Kidney epithelial cell (primary cell): ENCODE measurements around the gene KIF6. TPM values are rescaled to one million over a fixed set of nuclear protein-coding genes. Genes with fewer than 3 reads are reported as not detected.

Experiments used
- DNase-seq: peaks from one replicate; pipeline ENCODE4 v3.0.0-alpha.2; 2010; ENCODE audit warnings: low read depth
- H3K27me3 ChIP-seq: 2 replicates; pipeline ENCODE4 v1.6.0; 2011; ENCODE audit warnings: low read length; ENCODE audit not compliant: control insufficient read depth, insufficient read depth
- H3K36me3 ChIP-seq: 2 replicates; pipeline ENCODE4 v1.5.1; 2011; ENCODE audit warnings: low read length; ENCODE audit not compliant: control insufficient read depth, insufficient read depth
- H3K4me3 ChIP-seq: 2 replicates; pipeline ENCODE4 v1.5.1; 2011; ENCODE audit warnings: low read depth, mild to moderate bottlenecking, control low read depth, low read length
- total RNA-seq: library from RNA; depleted of rRNA; stranded (reverse); fragments of >200 nt; gene quantifications from 2 replicates; pipeline ENCODE4 v1.2.3, GENCODE V29; 2015
- TF ChIP-seq, protein P1 (sequence below): IDR thresholded peaks from 2 replicates; pipeline ENCODE4 v1.5.1; 2011; ENCODE audit warnings: mild to moderate bottlenecking, moderate library complexity, low read length, control low read depth, inconsistent platforms; ENCODE audit not compliant: insufficient read depth, poor library complexity, severe bottlenecking

The KIF6 gene
- total RNA-seq, 1 donor from 2014 or later, result 0.33 TPM

DNA sequence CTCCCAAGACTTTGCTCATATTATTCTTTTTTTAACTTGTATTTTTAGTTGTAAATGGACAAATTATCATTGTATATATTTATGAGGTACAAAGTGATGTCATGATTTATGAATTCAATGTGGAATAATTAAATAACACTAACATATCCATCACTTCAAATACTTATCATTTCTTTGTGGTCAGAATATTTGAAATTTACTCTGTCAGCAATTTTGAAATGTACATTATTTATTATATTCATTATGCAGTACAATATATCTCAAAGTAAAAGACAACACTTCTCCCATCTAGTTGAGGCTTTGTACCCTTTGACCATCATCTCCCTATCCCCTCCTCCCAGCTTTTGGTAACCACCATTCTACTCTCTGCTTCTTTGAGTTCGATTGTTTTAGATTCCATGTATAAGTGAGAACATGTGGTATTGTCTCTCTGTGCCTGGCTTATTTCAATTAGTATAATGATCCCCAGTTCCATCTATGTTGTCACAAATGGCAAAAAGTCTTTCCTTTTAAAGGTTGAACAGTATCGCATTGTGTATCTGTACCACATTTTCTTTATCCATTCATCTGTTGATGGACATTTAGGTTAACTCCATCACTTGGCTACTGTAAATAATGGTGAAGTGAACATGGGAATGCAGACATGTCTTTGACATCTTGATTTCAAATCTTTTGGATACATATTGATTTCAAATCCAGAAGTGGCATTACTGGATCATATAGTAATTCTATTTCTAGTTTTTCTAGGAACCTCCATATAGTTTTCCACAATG lies 197.2 kb downstream of the KIF6 start:
- no peaks in the 10 kb centered on the region for H3K27me3 ChIP-seq
- TF ChIP-seq, protein P1, sequence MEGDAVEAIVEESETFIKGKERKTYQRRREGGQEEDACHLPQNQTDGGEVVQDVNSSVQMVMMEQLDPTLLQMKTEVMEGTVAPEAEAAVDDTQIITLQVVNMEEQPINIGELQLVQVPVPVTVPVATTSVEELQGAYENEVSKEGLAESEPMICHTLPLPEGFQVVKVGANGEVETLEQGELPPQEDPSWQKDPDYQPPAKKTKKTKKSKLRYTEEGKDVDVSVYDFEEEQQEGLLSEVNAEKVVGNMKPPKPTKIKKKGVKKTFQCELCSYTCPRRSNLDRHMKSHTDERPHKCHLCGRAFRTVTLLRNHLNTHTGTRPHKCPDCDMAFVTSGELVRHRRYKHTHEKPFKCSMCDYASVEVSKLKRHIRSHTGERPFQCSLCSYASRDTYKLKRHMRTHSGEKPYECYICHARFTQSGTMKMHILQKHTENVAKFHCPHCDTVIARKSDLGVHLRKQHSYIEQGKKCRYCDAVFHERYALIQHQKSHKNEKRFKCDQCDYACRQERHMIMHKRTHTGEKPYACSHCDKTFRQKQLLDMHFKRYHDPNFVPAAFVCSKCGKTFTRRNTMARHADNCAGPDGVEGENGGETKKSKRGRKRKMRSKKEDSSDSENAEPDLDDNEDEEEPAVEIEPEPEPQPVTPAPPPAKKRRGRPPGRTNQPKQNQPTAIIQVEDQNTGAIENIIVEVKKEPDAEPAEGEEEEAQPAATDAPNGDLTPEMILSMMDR, result no peak
- H3K36me3 ChIP-seq, result no peaks in the 10 kb centered on the region
- no peak overlapping the region for H3K4me3 ChIP-seq
- no peak for DNase-seq

DNA sequence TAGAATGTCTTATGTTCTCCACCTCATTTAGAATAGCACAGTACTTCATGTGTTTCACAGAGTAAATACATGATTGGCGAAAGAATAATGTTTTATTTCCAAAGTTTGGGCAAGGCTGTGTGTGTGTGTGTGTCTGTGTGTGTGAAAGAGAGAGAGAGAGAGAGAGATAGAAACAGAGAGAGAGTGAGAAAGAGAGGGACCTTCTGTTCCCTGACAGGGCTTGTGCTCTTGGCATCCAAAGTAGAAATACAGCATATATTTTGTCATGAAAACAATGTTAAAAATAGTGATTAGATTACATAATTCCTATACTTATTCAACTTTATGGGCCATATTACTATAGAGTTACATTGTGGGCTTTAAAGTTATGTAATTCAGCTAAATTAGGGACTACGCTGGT lies 201.2 kb downstream of the KIF6 start:
- no peak overlapping the region for H3K4me3 ChIP-seq
- no peaks in the 10 kb centered on the region for H3K36me3 ChIP-seq
- no peaks in the 10 kb centered on the region for H3K27me3 ChIP-seq
- DNase-seq, result no peak
- TF ChIP-seq, protein P1, result no peak

DNA sequence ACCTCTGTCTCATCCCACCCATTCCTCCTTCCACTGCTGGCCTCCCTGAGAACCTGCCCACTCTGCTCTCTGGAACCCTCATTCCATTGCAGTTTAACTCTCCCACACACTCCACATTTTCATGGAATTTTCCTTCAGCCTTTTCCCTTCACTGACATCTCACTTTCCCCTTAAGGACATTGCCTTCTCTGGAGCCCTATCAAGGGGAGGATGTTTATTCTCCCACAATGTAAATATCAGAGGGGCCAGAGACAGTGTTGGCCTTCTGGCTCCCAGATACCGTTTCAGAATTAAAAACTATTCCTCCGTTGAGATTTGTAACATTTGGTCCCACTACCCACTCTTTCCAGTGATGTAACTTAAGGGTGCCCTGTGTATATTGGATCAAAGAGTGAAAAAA lies 203.2 kb downstream of the KIF6 start:
- Histone ChIP-seq H3K27me3 (no peaks in the 10 kb centered on the region), H3K36me3 (no peaks in the 10 kb centered on the region), H3K4me3 (no peak overlapping the region)
- TF ChIP-seq, protein P1, result no peak
- no peak for DNase-seq

DNA sequence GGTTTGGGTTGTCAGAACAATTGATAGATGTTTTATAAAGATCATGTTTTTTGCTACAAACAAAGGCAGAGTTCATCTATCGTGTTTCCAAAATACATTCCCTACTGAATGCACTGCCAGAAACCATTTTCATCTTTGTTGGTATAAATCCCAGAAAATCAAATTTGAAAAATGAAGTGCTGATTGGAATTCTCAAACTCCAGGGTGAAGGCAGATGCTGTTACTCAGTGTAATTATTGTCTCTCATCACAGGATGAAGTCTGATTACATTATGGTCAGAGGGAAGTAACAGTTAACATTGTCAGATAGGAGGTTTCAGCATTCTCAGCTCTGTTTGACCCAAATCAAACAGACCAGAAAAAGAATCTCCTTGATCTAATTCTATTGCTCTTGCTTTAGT lies 204.3 kb downstream of the KIF6 start:
- no peak overlapping the region for H3K4me3 ChIP-seq
- DNase-seq, result no peak
- no peaks in the 10 kb centered on the region for H3K36me3 ChIP-seq
- H3K27me3 ChIP-seq, result no peaks in the 10 kb centered on the region
- TF ChIP-seq, protein P1, result no peak

DNA sequence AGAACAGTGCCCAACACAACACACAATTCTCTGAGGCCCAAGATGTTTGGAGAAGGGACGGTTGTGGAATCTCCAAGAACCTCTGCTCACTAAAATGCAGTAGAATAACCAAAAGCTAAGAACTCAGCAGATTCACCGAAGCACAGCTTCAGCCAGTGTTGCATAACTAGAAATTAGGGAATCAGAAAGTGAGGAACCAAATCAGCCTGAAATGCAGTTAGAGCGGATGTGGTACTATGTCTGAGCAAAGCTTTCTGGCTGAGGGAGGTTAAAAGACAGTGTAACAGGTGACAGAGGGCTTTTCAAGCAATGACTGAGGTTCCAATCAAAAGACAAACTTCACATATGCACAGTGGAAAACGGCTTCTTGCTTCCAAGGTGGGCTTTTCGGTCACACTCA lies 204.8 kb downstream of the KIF6 start:
- Histone ChIP-seq H3K27me3 (no peaks in the 10 kb centered on the region), H3K36me3 (no peaks in the 10 kb centered on the region), H3K4me3 (no peak overlapping the region)
- DNase-seq, result no peak
- TF ChIP-seq, protein P1, result no peak

DNA sequence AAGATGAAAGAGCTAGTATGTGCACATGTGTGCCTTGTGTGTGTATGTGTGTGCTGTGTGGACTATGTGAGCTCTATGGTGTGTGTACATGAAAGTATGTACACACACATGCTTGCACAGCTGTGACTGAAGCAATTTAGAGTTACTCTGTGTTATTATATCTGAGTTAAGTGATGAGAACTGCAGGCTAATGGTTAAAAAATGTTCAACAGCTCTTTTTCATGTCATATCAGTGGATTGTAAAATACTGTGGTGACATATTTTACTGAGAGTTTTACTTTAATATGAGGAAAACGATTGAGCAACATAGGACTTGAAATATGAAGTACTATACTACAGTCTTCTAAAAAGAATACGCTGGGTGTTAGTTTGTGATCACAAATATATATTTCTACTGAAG lies 207.0 kb downstream of the KIF6 start:
- Histone ChIP-seq H3K27me3 (no peaks in the 10 kb centered on the region), H3K4me3 (no peak overlapping the region), H3K36me3 (no peaks in the 10 kb centered on the region)
- DNase-seq, result no peak
- TF ChIP-seq, protein P1, result no peak
